HCEC 1CT (cell line): ENCODE data around the gene NHS.

Source experiments
- DNase-seq: peaks from one replicate; pipeline ENCODE4 v3.0.0-alpha.2; 2017

NHS gene

DNA sequence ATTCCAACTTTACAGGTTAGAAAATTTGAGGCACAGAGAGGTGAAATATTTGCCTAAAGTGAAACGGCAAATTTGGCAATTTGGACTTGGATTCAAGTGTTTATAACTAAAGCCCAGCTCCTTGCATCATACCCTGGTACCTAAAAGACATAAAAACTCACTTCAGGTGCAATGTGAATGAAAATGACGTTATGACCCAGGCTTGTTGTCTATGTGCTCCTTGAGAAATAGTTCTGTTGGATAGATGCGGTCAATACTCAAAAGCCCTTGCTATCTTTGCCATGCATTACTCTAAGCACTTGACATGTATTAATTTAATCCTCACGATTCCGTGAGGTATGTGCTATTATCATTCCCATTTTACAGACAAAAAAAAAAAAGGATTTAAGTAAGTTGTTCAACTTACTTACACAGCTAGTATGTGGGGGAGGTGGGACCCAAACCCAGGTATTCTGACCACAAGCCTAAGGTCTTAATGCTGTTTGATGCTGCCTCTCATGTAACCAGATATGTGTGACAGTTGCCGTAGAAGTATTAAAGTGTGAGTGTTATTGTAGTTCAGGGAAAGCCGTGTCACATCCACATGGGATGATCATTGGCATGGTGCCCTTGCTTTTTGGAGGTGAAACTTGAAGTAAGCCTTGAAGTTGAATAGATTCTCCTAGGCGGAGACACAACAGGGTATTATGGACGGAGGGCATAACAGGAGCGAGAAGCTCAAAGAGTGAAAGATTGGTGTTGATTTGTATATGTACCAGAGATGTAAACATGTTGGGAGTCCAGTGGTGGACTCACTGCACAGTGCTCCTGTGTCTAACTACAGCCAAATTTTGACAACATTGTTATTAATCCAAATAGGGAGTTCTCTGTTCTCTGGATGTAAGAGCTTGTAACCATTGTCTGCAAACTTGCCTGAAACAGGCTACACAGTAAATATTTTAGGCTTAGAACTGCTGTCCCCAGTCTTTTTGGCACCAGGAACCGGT lies 365.4 kb downstream of the NHS start:
- no peak for DNase-seq

DNA sequence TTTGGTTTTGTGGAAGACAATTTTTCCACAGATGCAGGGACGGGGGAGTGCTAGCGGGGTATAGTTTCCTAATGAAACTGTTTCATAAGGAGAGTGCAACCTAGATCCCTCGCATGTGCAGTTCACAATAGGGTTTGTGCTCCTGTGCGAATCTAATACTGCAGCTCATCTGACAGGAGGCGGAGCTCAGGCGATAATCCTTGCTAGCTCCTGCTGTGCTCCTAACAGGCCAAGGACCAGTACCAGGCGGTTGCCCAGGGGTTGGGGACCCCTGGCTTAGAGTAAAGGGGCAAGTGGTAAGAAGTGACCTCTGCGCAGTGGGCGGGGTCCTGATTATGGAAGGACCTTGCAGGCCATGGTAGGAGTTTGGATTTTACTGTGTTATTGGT lies 366.1 kb downstream of the NHS start:
- no peak for DNase-seq

DNA sequence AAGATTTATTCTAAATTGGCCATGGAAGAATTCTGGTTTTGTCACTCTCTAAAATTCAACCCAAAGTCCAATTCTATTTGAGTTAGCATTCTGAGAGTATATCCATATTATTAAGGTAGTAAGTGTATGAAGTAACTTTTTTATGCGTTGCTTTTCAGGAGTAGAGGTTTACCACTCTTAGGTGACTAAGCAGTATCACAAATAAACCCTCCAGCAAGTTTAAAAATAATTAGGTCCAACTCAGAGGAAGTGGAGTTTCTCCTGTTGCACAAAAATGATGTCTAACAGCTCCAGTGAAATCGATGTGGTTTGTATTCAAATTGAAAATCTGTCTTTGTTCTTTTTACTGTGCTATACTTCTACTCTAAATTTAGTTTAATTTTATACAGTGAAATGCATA lies 368.9 kb downstream of the NHS start:
- peak; percentile 23 for DNase-seq

DNA sequence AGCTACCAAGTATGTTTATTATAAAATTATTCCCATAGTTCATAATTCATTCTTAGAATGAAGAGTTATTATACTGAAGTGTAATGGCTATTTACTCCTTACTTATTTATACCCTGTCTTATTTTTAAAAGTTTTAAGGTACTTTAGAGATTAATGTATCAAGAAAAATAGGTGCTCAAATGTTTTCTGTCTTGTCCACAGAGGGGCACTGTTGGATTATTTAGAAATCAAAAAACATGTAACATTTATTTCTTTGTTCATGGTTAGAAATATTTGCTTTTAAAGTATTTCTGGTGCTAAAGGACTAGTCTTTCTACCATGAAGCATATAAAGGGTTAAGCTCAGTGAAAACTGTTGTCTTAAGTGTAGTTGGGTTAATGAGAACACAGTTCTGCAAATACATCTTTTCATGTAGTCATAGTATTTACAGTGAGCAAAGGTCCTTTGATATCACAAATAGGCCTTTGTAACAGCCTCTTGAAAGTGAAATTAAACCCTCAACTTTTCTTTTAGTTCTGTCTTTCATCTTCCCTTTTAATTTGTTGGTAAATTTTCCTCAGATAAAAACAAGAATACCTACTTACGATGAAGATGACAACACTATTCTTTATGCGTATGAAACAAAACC lies 370.0 kb downstream of the NHS start:
- no peak for DNase-seq

DNA sequence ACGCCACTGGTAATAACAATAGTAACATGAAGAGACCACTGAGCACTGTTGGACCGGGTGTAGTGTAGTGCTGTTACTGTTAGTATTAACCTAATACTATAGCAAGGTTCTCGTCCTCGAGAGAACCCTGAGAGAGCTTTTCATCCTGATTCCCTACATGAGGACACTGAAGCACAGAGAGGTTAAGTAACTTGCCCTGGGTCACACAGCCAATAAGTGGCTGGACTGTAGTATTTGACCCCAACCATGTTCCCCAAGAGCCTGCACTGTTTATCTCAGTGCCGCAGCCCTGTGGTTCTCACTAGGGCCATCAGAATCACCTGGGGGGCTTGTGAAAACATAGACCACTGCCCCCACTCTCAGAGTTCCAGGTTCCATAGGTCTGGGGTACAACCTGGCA lies 372.7 kb downstream of the NHS start:
- no peak for DNase-seq

DNA sequence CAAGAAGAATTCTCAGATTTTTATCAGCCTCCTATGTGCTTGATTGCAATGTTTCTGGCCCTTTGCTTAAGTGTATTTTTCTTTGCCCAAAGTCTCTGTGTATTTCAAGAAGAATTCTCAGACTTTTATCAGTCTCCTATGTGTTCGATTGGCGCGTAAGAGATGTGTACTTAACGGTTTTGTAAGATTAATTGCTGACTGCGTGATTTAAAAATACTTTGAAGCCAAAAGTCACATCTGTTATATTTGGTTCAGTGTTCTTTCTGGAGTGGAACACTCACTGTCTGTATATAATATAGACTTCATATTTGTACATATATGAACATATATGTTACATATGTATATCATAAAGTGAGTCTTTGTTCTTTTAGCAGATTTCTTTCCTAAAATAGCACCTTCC lies 373.7 kb downstream of the NHS start:
- no peak for DNase-seq

DNA sequence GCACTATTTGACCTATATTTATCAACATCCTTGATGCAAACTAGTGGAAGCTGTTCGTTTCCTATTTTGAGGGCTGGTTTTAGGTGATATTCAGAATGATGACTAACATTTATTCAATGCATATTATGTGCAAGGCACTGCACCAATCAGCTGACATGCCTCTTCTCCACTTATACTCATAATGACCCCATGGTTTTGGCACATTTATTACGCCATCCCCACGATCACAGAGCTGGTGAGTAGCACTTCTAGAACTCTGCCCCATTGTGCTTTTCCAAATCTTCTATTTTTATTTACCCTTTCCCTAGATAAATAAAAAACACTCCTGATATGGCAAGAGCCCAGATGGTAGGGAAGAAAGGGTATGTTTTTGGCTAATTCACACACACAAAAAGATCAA lies 375.4 kb downstream of the NHS start:
- DNase-seq, result peak; percentile 14

DNA sequence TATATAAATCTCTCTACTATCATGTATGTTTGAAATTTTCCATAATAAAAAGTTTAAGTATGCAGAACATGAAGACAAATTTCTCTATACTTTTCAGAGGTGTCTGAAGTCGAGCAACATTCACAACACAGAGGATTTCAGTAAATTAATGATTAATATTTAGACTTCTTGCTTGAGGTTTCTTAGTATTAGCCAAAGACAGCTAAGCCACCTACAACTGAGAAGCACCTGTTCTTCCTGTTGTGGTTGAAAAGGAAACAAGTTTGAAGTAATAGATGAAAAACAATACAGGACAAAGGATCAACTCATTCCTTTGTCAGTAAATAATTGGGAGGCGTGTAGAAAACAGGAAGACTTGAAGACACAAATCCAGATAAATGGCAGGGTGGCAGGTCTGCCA lies 383.4 kb downstream of the NHS start:
- no peak for DNase-seq

DNA sequence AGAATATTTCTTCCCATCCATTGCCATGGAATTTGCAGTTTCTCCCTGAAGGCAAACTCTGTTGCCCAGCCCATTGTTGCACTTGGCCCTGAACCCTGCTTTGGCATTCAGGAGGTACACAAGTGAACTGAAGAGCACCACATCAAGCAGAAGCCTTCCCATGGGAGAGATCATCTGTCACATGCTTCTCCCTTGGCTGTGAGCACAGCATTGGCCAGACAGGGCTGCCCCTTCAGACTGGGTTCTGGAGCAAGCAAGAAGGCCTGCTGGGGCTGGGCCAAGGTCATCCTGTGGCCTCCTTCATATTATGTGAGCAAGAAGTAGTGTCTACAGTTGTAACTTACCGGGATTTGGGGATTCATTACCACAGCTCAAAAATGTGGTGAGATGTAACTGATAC lies 385.0 kb downstream of the NHS start:
- DNase-seq, result no peak

DNA sequence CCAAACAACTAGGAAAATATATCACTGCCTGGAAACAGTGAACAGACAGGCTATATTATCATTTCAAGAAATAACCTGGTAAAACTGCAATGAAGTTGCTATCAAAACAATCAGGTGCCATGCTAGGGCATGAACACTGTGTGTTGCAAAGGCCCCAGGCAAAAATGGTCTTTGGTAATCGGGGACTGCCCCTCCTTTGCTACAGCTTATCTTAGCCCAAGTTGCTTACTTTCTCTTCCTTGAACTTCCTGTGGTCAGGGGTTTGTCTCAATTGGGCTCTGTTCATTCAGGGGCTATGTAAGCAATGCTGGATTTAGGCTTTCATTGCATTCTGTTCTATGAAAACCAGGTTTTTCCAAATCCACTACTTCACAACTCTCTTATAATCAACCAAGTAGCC lies 392.7 kb downstream of the NHS start:
- no peak for DNase-seq

DNA sequence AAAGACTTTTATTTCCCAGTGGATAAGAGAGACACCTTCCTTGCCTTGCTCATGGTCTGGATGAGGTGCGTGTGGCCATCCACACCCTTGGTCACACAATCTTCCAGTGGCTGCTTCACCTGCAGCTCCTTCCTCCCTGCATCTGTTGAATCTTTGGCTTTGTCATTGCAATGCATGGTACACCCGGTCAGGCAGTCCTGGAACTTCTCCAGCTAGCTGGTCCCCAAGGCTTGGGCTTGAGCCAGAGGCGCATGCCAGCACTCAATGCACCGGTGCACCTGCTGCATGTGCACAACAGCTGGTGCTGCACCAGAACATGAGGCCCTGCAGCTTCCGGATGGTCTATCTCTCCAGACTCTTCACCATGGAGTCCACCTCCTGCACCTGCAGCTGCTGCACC lies 394.0 kb downstream of the NHS start:
- no peak for DNase-seq

DNA sequence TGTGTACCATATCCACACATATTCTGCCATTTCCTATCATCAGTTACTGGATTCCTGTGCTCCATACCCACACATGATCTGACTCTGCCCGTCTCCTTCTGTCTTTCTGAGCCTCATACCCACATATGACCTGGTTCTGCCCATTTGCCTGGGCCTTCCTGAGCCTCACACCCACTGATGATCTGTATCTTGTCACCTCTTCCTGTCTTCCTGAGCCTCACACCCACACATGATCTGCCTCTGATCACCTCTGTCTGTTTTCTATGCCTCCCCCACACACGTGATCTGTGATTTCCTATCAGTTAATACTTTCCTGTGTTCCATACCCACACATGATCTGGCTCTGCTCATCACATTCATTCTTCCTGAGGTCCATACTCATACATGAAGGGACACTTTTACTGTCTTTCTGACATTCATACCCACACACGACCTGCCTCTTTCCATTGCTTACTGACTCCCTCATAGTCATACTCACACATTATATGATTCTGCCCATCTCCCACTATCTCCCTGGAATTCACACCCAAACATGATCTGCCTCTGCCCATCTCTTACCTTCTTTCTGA lies 394.8 kb downstream of the NHS start:
- no peak for DNase-seq

DNA sequence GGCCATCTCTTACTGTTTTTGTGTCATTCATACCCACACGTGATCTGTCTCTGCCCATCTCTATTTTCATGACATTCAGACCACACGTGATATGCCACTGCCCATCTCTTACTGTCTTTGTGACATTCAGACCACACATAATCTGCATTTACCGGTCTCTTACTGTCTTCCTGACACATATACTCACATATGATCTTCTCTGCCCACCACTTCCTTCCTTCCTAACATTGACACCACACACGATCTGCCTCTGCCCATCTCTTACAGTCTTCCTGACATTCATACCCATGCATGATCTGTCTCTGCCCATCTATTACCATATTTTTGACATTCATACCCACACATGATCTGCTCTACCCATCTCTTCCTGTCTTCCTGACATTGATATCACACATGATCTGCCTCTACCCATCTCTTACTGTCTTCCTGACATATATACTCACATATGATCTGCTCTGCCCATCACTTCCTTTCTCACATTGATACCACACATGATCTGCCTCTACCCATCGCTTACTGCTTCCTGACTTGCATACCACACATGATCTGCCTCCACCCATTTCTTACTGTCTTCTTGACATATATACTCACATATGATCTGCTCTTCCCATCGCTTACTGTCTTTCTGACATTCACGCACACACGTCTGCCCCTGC lies 398.3 kb downstream of the NHS start:
- DNase-seq, result no peak

DNA sequence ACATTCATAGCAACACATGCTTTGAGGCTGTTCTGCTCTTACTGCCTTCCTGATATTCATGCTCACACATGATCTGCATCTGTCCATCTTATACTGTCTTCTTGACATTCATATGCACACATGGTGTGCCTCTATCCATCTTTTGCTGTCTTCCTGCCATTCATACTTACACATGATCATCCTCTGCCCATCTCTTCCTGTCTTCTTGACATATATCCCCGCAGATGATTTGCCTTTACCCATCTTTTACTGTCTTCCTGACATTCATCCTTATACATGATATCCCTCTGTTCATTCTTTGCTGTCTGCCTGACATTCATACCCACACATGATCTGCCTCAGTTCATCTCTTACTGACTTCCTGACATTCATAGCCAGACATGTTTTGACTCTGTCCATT lies 399.1 kb downstream of the NHS start:
- no peak for DNase-seq

DNA sequence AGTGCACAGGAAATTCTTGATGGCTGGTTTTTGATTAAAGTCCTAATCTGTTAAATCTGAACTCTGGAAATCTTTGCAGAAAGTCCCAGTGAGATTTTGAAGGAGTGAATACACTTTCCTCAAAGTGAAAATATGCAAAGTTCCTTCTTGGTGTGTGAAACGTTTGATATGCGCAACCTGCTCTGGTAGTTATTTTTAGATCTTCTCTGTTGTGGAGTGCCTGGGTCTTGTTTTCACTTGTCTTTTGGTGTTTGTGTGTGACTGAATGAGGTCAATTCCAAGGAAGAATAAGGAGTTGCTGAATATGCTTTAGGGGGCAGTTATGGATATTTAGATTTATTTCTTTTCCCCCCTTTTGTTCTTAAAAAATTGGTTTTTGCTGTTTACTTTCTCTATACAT lies 404.0 kb downstream of the NHS start:
- DNase-seq, result no peak

DNA sequence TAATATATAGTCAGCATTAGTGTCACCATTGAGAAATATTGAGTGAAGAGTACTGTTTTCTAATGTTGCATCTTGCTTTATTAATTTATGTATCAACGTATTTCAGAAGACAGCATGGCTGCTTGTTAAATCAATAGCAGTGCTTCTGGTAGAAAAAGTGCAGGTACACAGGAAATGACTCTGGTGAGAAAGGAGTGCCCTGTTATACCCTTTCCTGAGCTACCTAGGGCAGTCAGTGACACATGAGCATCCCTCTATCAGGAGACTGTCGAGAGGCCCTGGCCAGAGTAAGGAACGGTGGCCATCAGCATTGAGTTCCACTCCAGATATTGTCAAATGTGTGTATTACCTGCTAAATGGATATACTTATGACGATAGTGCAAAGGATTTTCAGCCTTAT lies 404.4 kb downstream of the NHS start:
- DNase-seq, result no peak
